NOMO-1 treated with dmso at 0.1 percent for 144 hours (cell line): Measurements from ENCODE around the gene MYO7A.

Source experiments
- DNase-seq: peaks from one replicate; lab custom pipeline; 2025; ENCODE audit not compliant: unreplicated experiment; lab: John Stamatoyannopoulos, UW

The MYO7A gene

DNA sequence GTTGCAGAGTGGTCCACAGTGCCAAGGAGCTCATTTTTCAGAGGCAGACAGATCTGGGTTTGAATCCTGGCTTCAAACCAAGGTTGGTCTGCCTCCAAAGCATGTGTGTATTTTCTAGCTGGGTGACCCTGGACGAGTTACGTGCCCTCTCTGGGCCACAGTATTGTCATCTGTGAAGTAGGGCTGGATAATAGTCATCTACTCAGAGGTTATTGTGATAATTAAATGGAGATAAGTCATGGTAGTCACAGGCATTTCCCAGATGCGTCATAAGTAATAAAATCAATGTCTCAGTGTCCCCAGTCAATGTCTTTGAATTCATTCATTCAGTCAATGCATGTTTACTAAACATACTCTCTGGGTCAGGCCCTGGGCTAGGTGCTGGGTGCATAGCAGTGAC lies 16.8 kb upstream of the MYO7A start:
- no peak for DNase-seq

DNA sequence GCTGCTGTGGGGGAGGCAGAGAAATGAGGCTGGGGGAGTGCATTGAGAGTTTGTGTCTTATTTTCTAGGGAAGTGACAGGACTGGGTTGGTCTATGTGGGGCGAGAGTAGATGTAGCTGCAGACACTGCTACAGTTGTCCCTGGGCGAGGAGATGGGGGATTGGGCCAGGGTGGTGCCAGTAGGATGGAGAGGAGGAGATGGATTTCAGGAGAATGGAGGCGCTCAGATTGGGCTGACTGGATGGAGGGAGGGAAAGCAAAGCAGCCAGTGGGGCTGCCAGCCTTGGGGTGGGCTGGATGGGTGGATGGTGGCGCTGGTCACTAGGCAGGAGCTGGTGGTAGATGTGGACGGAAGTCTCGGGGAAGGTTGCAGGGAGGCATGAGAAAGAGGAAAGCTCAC lies 16.1 kb upstream of the MYO7A start:
- no peak for DNase-seq

DNA sequence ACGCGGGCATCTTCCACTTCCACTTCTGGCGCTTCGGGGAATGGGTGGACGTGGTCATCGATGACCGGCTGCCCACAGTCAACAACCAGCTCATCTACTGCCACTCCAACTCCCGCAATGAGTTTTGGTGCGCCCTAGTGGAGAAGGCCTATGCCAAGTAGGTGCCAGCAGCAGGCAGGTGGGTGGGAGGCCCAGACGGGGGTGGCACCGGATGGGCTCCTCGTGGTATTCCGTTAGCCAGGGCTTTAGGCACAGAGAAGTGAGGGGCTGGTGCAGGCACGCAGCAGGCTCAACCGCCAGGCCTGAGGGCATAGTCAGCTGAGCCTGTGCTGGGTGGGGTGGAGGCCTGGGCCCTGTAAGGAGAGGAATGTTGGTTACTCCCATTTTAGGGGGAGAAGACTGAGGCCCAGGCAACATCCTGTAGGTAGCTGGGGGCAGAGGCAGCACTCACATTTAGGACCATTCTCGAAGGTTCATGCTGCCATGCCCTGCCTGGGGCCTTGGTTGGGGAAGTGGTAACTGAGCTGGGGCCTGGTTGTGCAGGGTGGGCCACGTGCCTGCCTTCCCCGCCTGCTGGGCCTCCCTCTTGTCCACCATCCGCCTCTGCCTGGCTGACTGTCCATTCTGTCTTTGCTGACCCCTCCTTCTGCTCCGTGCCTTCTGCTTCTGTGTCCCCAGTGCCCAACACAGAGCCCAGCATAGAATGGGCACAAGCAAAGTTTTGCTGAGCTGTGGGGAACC lies 15.2 kb upstream of the MYO7A start:
- no peak for DNase-seq

DNA sequence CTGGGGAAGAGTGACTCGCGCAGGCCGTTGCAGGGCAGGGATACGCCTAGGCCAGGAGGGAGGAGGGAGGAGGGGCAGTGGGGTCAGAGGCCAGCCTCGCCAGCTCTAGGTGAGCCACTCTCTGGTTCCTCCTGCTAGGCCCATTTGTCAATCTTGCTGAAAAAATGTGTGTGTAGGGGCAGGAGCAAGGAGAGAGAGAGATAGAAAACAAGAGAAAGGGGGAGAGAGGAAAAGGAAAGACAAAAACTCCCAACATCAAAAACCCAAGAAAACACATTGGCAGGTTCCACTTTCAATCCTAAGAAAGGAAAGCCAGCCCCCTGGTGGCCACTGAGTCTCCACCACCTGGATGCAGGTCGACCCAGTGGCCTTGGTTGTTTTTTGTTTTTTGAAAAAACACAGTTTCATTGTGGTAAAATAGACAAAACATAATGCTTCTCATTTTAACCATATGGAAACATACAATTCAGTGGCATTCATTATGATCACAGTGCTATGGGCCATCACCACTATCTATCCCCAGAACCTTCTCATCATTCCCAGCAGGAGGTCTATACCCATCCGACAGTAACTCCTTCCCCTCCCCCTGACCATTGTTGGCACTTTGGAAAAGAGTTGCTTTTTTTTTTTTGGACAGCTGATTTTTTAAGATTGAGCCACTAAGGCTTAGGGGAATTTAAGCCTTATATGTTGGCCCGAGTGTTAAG lies 14.5 kb upstream of the MYO7A start:
- no peak for DNase-seq

DNA sequence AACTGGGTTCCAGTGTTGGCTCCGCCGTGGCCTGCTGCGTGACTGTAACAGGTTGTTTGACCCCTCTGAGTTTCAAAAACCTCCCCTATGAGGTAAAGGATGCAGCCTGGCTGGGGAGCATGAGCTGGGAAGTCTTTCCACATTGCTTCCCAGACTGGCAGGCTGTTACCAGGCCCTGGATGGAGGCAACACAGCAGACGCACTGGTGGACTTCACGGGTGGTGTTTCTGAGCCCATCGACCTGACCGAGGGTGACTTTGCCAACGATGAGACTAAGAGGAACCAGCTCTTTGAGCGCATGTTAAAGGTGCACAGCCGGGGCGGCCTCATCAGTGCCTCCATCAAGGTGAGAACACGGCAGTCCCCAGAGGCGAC lies 14.0 kb upstream of the MYO7A start:
- no peak for DNase-seq

DNA sequence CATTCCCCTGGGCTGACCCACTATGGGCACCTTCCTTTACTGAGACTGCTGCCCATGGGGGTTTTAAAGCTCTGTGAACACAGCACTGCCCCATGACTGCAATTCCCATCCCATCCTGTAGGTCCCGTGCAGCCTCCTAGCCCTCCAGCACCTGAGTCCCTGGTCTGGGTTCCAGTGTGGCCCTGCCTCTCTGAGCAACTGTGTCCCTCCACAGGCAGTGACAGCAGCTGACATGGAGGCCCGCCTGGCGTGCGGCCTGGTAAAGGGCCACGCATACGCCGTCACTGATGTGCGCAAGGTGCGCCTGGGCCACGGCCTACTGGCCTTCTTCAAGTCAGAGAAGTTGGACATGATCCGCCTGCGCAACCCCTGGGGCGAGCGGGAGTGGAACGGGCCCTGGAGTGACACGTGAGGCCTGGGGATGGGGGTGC lies 12.8 kb upstream of the MYO7A start:
- DNase-seq: no peak

DNA sequence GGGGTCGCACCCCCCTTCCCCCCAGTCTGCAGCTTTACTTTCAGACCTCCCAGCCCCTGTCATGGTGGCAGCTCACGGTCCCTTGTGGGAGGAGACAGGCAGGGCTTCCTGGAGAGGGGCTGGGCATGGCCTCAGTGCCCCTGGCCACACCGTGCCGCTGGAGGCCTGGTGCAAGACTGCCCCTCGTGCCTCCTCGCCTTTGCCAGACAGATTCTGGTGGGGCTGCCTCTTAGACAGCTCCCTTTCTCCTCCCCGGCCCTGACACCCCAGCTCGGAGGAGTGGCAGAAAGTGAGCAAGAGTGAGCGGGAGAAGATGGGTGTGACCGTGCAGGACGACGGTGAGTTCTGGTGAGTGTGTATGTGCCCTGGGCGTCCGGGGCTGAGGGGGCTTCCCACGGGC lies 12.1 kb upstream of the MYO7A start:
- no peak for DNase-seq

DNA sequence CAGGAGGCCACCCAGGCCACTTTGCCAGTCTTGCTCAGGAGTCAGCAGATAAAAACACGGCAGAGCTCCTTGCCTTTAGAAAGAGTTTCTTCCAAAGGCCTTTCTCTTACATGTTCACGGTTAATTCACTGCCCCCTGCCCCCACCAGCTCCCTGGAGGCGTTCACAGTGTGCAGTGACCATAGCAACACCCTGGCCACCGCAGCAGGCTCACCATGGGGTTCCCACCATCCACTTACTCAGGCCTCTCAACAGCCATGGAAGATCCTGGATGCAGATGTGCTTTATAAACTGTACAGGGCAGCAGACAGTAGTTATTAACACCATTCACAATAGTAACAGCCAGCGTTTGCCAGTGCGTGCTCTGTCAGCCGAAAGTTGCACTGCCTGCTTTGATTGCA lies 10.6 kb upstream of the MYO7A start:
- no peak for DNase-seq

DNA sequence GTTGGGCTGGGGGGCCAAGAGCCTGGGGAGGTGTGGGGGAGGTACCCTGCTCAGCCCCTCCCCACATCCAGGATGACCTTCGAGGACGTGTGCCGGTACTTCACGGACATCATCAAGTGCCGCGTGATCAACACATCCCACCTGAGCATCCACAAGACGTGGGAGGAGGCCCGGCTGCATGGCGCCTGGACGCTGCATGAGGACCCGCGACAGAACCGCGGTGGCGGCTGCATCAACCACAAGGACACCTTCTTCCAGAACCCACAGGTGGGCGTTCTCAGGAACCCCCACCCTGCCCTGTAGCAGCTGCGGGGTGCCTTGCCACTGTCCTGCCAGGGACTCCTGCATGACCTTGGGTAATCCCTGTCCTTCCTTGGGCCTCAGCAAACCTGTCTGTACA lies 10.0 kb upstream of the MYO7A start:
- no peak for DNase-seq

DNA sequence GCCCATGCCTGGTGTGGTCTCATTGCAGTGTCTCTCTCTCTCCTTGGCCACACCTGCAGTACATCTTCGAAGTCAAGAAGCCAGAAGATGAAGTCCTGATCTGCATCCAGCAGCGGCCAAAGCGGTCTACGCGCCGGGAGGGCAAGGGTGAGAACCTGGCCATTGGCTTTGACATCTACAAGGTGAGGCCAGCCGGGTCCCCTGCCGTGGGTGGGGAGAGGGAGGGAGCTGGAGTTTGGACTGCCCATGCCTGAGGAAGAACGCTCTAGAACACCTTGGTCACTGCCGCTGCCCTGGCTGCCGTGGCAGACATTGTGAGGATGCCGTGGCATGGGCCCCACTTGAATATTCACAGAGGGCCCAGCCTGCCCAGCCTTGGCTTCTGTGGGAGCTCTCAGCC lies 9.1 kb upstream of the MYO7A start:
- DNase-seq: no peak

DNA sequence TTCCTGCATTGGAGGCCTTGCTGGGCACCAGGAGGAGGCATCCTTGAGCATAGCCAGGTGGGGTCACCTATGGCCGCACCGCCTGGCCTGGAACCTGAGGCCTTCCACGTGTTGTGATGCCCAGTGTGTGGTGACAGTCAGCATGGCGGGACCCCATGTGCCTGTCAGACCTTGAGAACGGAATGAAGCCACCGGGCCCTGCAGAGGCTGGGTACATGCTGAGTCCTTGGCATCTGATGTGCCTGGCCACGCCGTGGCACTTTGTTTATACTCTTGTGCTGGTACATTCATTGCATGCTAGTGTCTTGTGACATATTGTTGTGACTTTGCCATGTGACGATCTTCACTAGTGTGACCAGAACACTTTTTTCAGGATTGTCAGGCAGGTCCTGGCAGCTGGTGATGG lies 8.5 kb upstream of the MYO7A start:
- no peak for DNase-seq

DNA sequence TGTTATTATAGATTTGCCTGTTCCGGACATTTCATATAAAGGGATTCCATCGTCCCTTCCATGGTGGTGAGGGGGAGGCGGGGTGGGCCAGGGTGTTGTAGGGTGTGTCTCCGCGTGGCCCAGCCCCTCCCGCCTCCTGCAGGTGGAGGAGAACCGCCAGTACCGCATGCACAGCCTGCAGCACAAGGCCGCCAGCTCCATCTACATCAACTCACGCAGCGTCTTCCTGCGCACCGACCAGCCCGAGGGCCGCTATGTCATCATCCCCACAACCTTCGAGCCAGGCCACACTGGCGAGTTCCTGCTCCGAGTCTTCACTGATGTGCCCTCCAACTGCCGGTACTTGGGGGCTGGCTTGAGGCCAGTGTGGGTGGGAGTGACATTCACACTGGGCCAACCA lies 7.5 kb upstream of the MYO7A start:
- no peak for DNase-seq

DNA sequence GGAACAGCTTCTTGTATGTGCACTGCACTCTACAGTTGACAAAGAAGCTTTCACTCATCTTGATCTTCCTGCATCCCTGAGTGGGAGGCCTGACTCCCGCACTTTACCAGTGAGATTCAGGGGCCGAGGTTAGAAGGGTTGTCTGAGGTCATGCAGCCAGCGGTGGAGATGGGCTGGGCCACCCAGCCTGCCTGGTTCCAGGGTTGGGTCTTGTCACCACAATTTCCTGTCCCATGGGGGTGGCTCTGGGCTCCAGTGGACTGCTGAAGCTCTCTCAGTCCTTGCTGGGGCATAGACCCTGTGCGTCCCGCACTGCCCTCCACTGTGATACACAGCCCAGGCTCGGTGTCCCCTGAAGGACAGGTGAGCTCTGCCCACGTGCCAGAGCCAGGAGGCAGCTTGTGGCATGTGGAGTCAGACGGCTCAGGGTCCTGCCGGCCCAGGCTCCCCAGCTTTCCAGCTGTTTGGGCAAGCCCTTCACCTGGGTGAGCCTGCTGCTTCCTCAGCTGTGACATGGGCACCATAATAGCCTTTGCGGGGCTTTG lies 6.9 kb upstream of the MYO7A start:
- no peak for DNase-seq

DNA sequence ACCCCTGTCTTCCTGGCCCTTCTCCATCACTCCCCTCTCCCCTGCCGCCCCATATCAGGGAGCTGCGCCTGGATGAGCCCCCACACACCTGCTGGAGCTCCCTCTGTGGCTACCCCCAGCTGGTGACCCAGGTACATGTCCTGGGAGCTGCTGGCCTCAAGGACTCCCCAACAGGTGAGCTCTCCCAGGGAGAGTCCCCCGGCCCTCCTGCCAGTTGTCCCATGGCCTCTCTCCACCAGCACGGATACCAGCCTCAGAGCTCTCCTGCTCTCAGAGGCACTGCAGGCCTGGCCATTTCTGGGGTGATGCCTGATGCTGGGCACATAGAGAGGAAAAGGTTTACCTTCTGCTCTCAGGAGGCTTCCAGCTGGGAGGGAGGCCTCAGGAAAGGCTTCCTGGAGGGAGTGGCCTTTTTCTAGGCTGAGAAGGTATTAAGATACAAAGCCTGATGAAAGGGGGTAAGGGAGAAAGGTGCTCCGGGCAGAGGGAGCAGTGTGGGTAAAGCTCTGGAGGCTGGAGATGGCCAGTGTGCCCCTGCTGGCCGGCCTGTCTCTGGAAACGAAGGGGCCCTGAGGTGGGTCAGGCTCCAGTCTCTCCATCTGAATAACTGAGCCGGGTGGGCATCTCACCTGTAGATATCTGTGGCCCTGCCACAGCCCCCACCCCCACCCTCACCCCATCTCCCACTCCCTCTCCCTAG lies 6.0 kb upstream of the MYO7A start:
- DNase-seq: no peak

DNA sequence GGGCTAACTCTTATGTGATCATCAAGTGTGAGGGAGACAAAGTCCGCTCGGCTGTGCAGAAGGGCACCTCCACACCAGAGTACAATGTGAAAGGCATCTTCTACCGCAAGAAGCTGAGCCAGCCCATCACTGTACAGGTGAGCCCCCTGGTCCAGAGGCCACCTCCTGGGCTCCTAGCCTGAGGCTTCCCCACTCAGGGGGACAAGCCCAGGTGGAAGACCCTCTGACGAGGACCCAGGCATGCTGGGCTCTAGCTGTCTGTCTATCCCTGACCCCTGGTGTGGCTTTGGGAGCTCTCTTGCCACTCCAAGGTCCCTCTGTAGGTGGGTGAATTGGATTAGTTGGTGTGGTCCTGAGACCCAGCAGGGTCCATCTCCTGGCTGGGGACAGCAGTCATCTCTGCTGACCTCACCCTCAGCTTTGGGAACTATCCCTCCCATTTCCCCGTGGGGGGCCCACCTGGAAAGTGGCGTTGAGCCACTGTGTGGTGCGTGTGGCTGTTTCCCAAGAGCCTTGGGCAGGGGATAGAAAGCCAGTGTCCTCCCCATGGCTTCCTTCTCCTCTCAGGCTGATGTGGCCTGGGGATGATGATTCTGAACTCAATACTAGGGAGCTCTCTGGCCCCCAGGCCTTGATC lies 5.4 kb upstream of the MYO7A start:
- no peak for DNase-seq

DNA sequence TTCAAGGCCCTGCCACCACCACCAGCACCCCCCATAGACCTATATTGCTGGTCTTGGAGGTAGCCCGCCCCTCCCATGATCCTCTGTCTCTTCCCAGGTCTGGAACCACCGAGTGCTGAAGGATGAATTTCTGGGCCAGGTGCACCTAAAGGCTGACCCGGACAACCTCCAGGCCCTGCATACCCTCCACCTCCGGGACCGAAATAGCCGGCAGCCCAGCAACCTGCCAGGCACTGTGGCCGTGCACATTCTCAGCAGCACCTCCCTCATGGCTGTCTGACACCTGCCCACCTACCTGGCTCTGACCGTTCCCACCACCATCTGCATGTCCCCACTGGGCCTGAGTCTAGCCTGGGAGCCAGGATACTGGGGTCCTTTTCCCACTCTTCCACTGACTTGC lies 4.5 kb upstream of the MYO7A start:
- DNase-seq: no peak

DNA sequence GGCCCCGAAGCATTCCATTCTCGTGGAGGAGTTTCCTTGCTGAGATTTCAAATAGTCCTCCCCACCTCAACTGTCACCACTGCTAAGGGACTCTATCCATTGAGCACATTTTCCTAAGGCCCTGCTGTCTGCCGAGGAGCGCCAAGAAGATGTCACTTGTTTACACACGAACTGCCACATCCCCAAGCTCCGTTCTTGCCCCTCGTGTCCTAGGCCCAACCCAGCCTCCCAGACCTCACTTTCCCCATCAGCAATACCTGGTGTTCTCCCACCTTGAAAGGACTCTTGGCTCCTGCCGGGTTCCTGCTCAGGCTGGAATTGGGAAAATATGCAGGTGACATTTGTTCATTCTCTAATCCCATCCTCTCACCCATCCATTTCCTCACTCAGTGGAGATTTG lies 4.0 kb upstream of the MYO7A start:
- no peak for DNase-seq

DNA sequence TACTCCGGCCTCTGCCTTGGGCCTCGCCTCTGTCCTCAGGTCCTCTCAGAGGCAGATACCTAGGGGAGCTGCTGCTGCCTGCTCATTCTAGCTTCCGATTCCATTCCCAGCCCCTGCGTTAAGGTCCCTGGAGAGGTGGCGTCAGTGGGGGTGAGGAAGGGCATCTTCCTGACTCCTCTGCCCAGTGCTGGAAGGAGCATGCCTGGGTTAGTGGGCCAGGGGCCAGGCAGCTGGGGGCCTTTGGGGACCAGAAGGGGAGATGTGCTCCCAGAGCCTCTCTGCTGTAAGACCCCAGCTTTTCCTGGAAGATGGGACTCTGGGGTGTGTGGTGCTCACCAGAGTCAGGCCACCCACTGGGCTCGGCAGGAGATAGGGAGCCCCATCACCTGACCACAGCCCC lies 3.6 kb upstream of the MYO7A start:
- no peak for DNase-seq

DNA sequence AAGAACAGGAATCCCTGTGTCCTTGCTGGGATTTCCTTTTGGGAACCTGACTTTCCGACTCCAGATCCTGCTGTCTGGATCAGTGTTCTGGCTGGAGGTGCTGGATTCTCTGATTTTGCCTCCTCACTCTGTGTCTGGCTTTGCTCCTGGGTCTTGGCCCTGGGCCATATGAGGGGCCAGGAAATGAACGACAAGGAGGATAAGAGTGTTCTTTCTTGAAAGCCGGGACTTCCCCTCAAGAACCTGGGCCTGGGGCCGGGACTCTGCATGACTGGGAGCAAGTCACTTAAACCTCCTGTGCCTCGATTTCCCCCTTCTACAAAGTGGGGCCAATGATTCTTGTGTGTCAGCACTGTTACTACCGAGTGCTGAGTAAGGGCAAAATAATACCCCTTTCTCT lies 2.9 kb upstream of the MYO7A start:
- DNase-seq: no peak

DNA sequence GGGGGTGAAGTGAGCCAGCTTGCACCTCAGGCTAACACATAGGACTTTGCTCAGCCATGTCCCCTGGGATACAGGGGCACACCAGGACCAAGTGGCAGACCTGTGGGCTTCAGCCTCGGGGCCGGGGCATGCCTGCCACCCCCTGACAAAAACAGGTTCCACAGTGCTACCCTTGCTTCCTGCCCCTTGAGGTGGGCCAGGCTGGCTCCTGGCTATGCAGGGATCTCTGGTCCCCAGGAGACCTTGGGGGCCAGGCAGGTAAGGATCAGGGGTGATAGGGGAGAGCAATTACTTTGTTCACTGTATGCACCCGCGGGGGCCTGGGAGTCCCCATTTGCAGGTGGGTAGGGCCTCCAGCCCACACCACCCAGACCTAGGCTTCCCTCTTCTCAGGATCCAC lies 2.4 kb upstream of the MYO7A start:
- DNase-seq: no peak

DNA sequence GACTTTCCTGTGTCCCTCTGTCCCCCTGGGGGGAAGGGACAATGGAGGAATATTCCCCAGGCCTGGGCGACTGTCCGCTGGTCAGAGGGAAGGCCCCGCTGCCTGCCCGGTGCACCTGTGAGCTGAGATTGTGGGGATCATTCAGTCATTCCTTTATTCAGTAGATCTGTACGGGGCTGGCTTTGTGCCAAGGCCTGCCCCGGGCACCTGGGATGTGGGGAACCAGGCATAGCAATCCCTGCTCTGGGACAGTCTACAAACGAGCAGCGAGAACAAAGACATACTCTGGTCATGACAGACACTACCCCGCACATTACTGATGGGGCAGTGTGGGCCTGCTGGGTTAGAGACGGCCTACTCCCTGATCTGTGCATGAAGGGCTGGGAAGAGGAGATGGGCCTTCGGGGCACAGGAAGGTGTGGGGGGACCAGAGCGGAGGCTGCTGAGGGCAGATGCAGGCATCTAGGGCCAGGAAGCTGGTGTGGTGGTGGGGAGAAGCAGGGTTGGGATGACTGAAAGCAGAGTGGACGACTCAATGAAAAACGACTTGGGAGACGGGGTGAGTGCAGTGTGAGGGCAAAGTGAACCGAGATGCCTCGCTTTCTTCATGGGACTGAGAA lies 1.8 kb upstream of the MYO7A start:
- DNase-seq: no peak
